Measurements from ENCODE around the gene ACVR1B.

DNA sequence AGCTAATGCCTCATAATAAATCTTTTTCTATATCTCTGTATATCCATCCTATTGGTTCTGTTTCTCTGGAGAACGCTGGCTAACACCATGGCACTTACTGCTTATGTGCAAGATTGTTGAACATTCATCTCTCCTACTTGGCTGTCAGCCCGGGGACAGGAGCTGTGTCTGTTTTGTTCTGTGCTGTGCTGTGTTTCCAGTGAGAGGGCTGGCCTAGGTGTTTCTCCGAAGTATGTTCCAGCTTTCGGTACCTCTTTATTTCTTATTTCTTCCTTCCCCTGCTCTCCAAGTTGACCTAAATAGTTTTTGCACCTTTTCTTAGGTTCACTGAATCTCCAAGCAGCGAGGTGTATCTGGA lies 80.9 kb downstream of the ACVR1B start:
- TF ChIP-seq CTCF (IDR thresholded peaks at IDR 0.05) (no peak), POLR2A (IDR thresholded peaks at IDR 0.05) (no peak)
